Regular cardiac myocyte (primary cell): ENCODE measurements around the gene RPP38. TPM values are rescaled to one million over a fixed set of nuclear protein-coding genes. Genes with fewer than 3 reads are reported as not detected.

ENCODE experiments used
- total RNA-seq: library from RNA; depleted of rRNA; stranded (reverse); fragments of >200 nt; gene quantifications from 2 replicates; pipeline ENCODE4 v1.2.3, GENCODE V29; 2014

Gene RPP38
- total RNA-seq: 12.7 and 14.0 TPM in 2 replicates

GRCh38 chr10:15097011-15097812, at the start of gene RPP38:
RPP38 (plus strand) TSS chr10:15097355; CDS start chr10:15103315, 5,960 bp downstream.

GRCh38 chr10:15088428-15089261, 8.5 kb upstream of the RPP38 start, which contains the start of gene ACBD7:
ACBD7 (minus strand) TSS chr10:15088776; CDS start chr10:15088728, 48 bp downstream.

Other genes starting within 250 kb of the RPP38 start
- gene SUV39H2, start 218.5 kb upstream of the RPP38 start, total RNA-seq: 11.6 and 30.5 TPM in 2 replicates
- 9.0 and 9.2 TPM in 2 replicates for gene DCLRE1C, start 143.3 kb upstream of the RPP38 start, total RNA-seq
- gene MEIG1, start 138.0 kb upstream of the RPP38 start, total RNA-seq: not detected in 2 replicates
- 0.38 and 2.5 TPM in 2 replicates for gene OLAH, start 53.4 kb upstream of the RPP38 start, total RNA-seq
- gene ACBD7, start 8.6 kb upstream of the RPP38 start, total RNA-seq: 0.85 and 1.2 TPM in 2 replicates
- gene NMT2, start 71.3 kb downstream of the RPP38 start, total RNA-seq: 44.3 and 59.6 TPM in 2 replicates